IMR-90 (cell line): ENCODE results near the gene VPS54. TPM values are rescaled to one million over a fixed set of nuclear protein-coding genes. Genes with fewer than 3 reads are reported as not detected.

Experiments used
- ATAC-seq: fragments of 200-7000 bp; cut with Tn5 transposase; 2 replicates; pipeline ENCODE4 v1.9.1; 2020; ENCODE audit warnings: low read depth, mild to moderate bottlenecking, moderate library complexity
- BruUV-seq: library from RNA; stranded (reverse); fragments of 400-500 nt; replicated peaks from 2 replicates; lab custom pipeline; 2021; lab: Mats Ljungman, UMichigan
- CTCF ChIA-PET: fragments of 300-600 bp; formaldehyde crosslinking; extraction: SDS; loops from one replicate; lab custom pipeline; 2021; ENCODE audit warnings: antibody characterized with exemption; lab: Yijun Ruan, JAX
- POLR2A ChIA-PET: fragments of 300-600 bp; sonication (Branson Sonifier 250); formaldehyde crosslinking; loops from one replicate; lab custom pipeline; 2022; ENCODE audit warnings: antibody characterized with exemption; ENCODE audit not compliant: unreplicated experiment; lab: Charles Lee
- DNase-seq: peaks from one replicate; pipeline ENCODE4 v3.0.0; 2013
- H2AFZ ChIP-seq: replicated peaks from 2 replicates; pipeline ENCODE3; 2013; ENCODE audit warnings: low read length, mild to moderate bottlenecking; ENCODE audit not compliant: poor library complexity
- H2AK5ac ChIP-seq: 2 replicates; pipeline ENCODE4 v1.6.1; 2013; ENCODE audit warnings: low read depth, low read length, inconsistent platforms
- H2AK9ac ChIP-seq: replicated peaks from 2 replicates; pipeline ENCODE3; 2013; ENCODE audit warnings: mild to moderate bottlenecking, low read depth, low read length, moderate library complexity; ENCODE audit not compliant: poor library complexity
- H2BK120ac ChIP-seq: 2 replicates; pipeline ENCODE4 v1.6.1; 2013; ENCODE audit warnings: low read depth, low read length, inconsistent platforms
- H2BK15ac ChIP-seq: 3 replicates; pipeline ENCODE4 v1.6.1; 2013; ENCODE audit warnings: low read depth, low read length, inconsistent platforms
- H2BK20ac ChIP-seq: 2 replicates; pipeline ENCODE4 v1.6.1; 2013; ENCODE audit warnings: low read depth, mild to moderate bottlenecking, inconsistent platforms, low read length, moderate library complexity
- H2BK5ac ChIP-seq: 2 replicates; pipeline ENCODE4 v1.6.1; 2013; ENCODE audit warnings: mild to moderate bottlenecking, low read depth, low read length, inconsistent platforms; ENCODE audit not compliant: poor library complexity, severe bottlenecking
- H3K14ac ChIP-seq: replicated peaks from 2 replicates; pipeline ENCODE4 v1.6.1; 2013; ENCODE audit warnings: low read depth, low read length, inconsistent platforms
- H3K18ac ChIP-seq: 2 replicates; pipeline ENCODE4 v1.6.1; 2013; ENCODE audit warnings: low read depth, low read length, control low read depth
- H3K23ac ChIP-seq: 2 replicates; pipeline ENCODE4 v1.6.1; 2013; ENCODE audit warnings: low read depth, low read length, inconsistent platforms
- H3K27ac ChIP-seq: 2 replicates; pipeline ENCODE4 v1.5.1; 2013; ENCODE audit warnings: mild to moderate bottlenecking, control low read depth, low read length; ENCODE audit not compliant: insufficient read depth
- H3K27me3 ChIP-seq: 2 replicates; pipeline ENCODE4 v1.6.1; 2013; ENCODE audit warnings: low read length; ENCODE audit not compliant: control insufficient read depth, insufficient read depth
- H3K36me3 ChIP-seq: 2 replicates; pipeline ENCODE4 v1.6.1; 2013; ENCODE audit warnings: low read length, mixed read lengths; ENCODE audit not compliant: control insufficient read depth, insufficient read depth
- H3K4ac ChIP-seq: 2 replicates; pipeline ENCODE4 v1.6.1; 2013; ENCODE audit warnings: low read depth, low read length, inconsistent platforms
- H3K4me1 ChIP-seq: 2 replicates; pipeline ENCODE4 v1.6.1; 2013; ENCODE audit warnings: low read length, mixed read lengths; ENCODE audit not compliant: control insufficient read depth, insufficient read depth
- H3K4me2 ChIP-seq: 2 replicates; pipeline ENCODE4 v1.6.1; 2013; ENCODE audit warnings: low read depth, mild to moderate bottlenecking, control low read depth, low read length, moderate library complexity
- H3K4me3 ChIP-seq: 2 replicates; pipeline ENCODE4 v1.5.1; 2013; ENCODE audit warnings: low read depth, mild to moderate bottlenecking, control low read depth, low read length, moderate library complexity; ENCODE audit not compliant: insufficient read depth
- H3K56ac ChIP-seq: 2 replicates; pipeline ENCODE4 v1.6.1; 2013; ENCODE audit warnings: low read length, inconsistent platforms; ENCODE audit not compliant: insufficient read depth; ENCODE audit errors: extremely low read depth
- H3K79me1 ChIP-seq, 2 experiments: 2 replicates each; pipeline ENCODE4 v1.6.1; 2013; ENCODE audit warnings: low read length in 2 of 2, inconsistent platforms in 1 of 2, low read depth in 1 of 2
- H3K9ac ChIP-seq: 2 replicates; pipeline ENCODE4 v1.6.1; 2013; ENCODE audit warnings: low read depth, low read length, control low read depth
- H3K9me1 ChIP-seq: 2 replicates; pipeline ENCODE4 v1.6.1; 2013; ENCODE audit warnings: low read length, inconsistent platforms; ENCODE audit not compliant: insufficient read depth
- H3K9me3 ChIP-seq: 2 replicates; pipeline ENCODE4 v1.6.1; 2013; ENCODE audit warnings: low read length; ENCODE audit not compliant: control insufficient read depth, insufficient read depth
- H4K20me1 ChIP-seq: 2 replicates; pipeline ENCODE4 v1.6.1; 2013; ENCODE audit warnings: low read length, inconsistent platforms; ENCODE audit not compliant: insufficient read depth
- H4K5ac ChIP-seq: 2 replicates; pipeline ENCODE4 v1.6.1; 2013; ENCODE audit warnings: mild to moderate bottlenecking, low read depth, low read length, control low read depth
- H4K8ac ChIP-seq, 2 experiments: 2 replicates each; pipeline ENCODE4 v1.6.1; 2013; ENCODE audit warnings: low read depth in 2 of 2, low read length in 2 of 2, control low read depth in 1 of 2, inconsistent platforms in 1 of 2
- H4K91ac ChIP-seq: 2 replicates; pipeline ENCODE4 v1.6.1; 2013; ENCODE audit warnings: low read depth, low read length, inconsistent platforms; ENCODE audit not compliant: insufficient read depth
- BHLHE40 ChIP-seq: fragments of 150-350 bp; IDR thresholded peaks from 2 replicates; pipeline ENCODE4 v1.6.1; 2016; ENCODE audit warnings: mild to moderate bottlenecking, low read depth, low read length
- CEBPB ChIP-seq: IDR thresholded peaks from 2 replicates; pipeline ENCODE4 v1.6.1; 2012; ENCODE audit warnings: low read depth, low read length, improper control_type of control experiment
- CHD1 ChIP-seq: IDR thresholded peaks from 2 replicates; pipeline ENCODE4 v1.6.1; 2012; ENCODE audit warnings: low read depth, low read length, improper control_type of control experiment
- FOS ChIP-seq: fragments of 150-350 bp; IDR thresholded peaks from 2 replicates; pipeline ENCODE4 v1.6.1; 2016; ENCODE audit warnings: low read depth, low read length
- MAFK ChIP-seq: IDR thresholded peaks from 2 replicates; pipeline ENCODE4 v1.6.1; 2012; ENCODE audit warnings: low read depth, low read length, improper control_type of control experiment
- MAZ ChIP-seq: IDR thresholded peaks from 2 replicates; pipeline ENCODE4 v1.6.1; 2012; ENCODE audit warnings: low read depth, mild to moderate bottlenecking, low read length, improper control_type of control experiment, moderate library complexity, borderline replicate concordance
- MXI1 ChIP-seq: IDR thresholded peaks from 2 replicates; pipeline ENCODE4 v1.6.1; 2012; ENCODE audit warnings: low read depth, mild to moderate bottlenecking, low read length, moderate library complexity, borderline replicate concordance
- NFE2L2 ChIP-seq: fragments of 150-350 bp; IDR thresholded peaks from 2 replicates; pipeline ENCODE4 v1.6.1; 2016; ENCODE audit warnings: low read depth, mild to moderate bottlenecking, low read length
- POLR2A ChIP-seq: IDR thresholded peaks from 2 replicates; pipeline ENCODE4 v1.6.1; 2012; ENCODE audit warnings: mild to moderate bottlenecking, low read depth, low read length
- RAD21 ChIP-seq: IDR thresholded peaks from 2 replicates; pipeline ENCODE4 v1.6.1; 2012; ENCODE audit warnings: low read length, improper control_type of control experiment
- RCOR1 ChIP-seq: IDR thresholded peaks from 2 replicates; pipeline ENCODE4 v1.6.1; 2012; ENCODE audit warnings: mild to moderate bottlenecking, low read length, improper control_type of control experiment; ENCODE audit not compliant: insufficient replicate concordance
- RFX5 ChIP-seq: IDR thresholded peaks from 2 replicates; pipeline ENCODE4 v1.8.0; 2012; ENCODE audit warnings: low read depth, mild to moderate bottlenecking, low read length, moderate library complexity
- SMC3 ChIP-seq: fragments of 150-350 bp; IDR thresholded peaks from 2 replicates; pipeline ENCODE4 v1.6.1; 2016; ENCODE audit warnings: low read depth, mild to moderate bottlenecking, antibody characterized with exemption, low read length, moderate library complexity
- dilution Hi-C: fragments of 300-500 bp; cut with HindIII; formaldehyde crosslinking; loops from one replicate; pipeline ENCODE4 v1.14.3; 2018; ENCODE audit warnings: low sequenced_read_pairs; ENCODE audit not compliant: unreplicated experiment
- in situ Hi-C: fragments of 300-500 bp; cut with MboI; formaldehyde crosslinking; loops from 3 replicates; pipeline ENCODE4 v1.14.3; 2019; ENCODE audit warnings: low sequenced_read_pairs, inconsistent platforms, mixed read lengths
- intact Hi-C: fragments of 100-400 bp; cut with micrococcal nuclease; formaldehyde crosslinking; loops from 2 replicates; pipeline ENCODE4 v1.10.0; 2022
- polyA plus RNA-seq, 3 experiments: library from polyadenylated mRNA; depleted of rRNA; stranded (reverse); fragments of >200 nt; gene quantifications; 2 replicates each; pipeline ENCODE4 v1.2.3, GENCODE V29; 2012; ENCODE audit warnings: low replicate concordance in 1 of 3
- total RNA-seq: library from RNA; depleted of rRNA; stranded (reverse); fragments of >200 nt; gene quantifications from 2 replicates; pipeline ENCODE4 v1.2.3, GENCODE V29; 2012
- TF ChIP-seq, protein P1 (sequence below): conservative IDR thresholded peaks from 2 replicates; pipeline ENCODE4 v1.5.1; 2012; ENCODE audit warnings: mild to moderate bottlenecking, low read depth, low read length, improper control_type of control experiment
- TF ChIP-seq, protein P2 (sequence below): fragments of 150-350 bp; IDR thresholded peaks from 2 replicates; pipeline ENCODE4 v1.6.1; 2016; ENCODE audit warnings: low read depth, mild to moderate bottlenecking, low read length, moderate library complexity, borderline replicate concordance
- TF ChIP-seq, protein P3 (sequence below): fragments of 150-350 bp; IDR thresholded peaks from 2 replicates; pipeline ENCODE4 v1.6.1; 2017; ENCODE audit warnings: mild to moderate bottlenecking, antibody characterized with exemption, low read length, low read depth

Gene VPS54
- total and polyA plus RNA-seq, 2 of the 4 experiments (the other 2 are of a cell fraction) = 7.1 to 18.1 TPM

DNA sequence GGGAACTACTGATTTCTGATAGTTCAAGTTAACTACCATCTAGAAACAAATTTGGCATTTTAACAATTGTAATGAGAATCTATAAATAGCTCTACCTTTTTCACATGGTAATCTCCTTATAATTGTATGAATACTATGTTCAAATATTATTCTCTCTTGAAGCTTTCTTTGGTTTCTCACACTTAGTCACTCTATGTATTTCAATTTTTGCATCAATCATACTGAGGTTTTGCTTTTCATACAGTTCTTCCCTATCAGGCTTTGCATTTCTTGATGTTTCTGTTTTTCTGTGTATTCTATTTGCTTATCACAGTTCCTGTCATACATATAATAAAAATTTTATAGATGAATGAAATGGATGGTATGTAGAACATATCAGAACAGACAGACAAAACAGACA lies 16.0 kb downstream of the VPS54 start:
- Histone ChIP-seq H4K5ac (no peak overlapping the region), H2AFZ (no peak overlapping the region), H3K4me1 (no peaks in the 10 kb centered on the region), H3K27me3 (no peaks in the 10 kb centered on the region), H2AK5ac (no peak overlapping the region), H3K4me3 (no peak overlapping the region), H2BK120ac (no peak overlapping the region), H4K20me1 (peaks cover 28% of the 10 kb centered on the region), H3K79me1 (peaks cover 27 to 57% of the 10 kb centered on the region in 2 experiments), H3K9me1 (peaks cover 7% of the 10 kb centered on the region; the same call in 1 of the 2 replicates), H2BK20ac (no peak overlapping the region), H3K56ac (no peak overlapping the region), H3K4me2 (no peak overlapping the region), H3K18ac (no peak overlapping the region), H3K14ac (no peak overlapping the region), H3K23ac (no peak overlapping the region), H3K9me3 (no peaks in the 10 kb centered on the region), H4K91ac (no peak overlapping the region), H2AK9ac (no peak overlapping the region), H3K4ac (no peak overlapping the region), H4K8ac (no peak overlapping the region), H2BK15ac (no peak overlapping the region), H3K9ac (no peak overlapping the region), H3K36me3 (0 out of 2 replicates have a peak, but pooled peaks cover 2% of the 10 kb centered on the region), H3K27ac (no peak overlapping the region), H2BK5ac (no peak overlapping the region)
- dilution Hi-C loops (no loop called here), intact Hi-C loops (no loop called here), in situ Hi-C loops (no loop called here)
- DNase-seq (no peak), ATAC-seq (no peak)
- ChIA-PET POLR2A (no interaction called here), CTCF (no interaction called here)
- BruUV-seq = no TSS peak
- TF ChIP-seq MXI1 (no peak), RCOR1 (no peak), CHD1 (no peak), CEBPB (no peak), MAFK (no peak), BHLHE40 (no peak), FOS (no peak), SMC3 (no peak), POLR2A (no peak), RFX5 (no peak), NFE2L2 (no peak), RAD21 (no peak), MAZ (no peak)
- TF ChIP-seq, protein P1, sequence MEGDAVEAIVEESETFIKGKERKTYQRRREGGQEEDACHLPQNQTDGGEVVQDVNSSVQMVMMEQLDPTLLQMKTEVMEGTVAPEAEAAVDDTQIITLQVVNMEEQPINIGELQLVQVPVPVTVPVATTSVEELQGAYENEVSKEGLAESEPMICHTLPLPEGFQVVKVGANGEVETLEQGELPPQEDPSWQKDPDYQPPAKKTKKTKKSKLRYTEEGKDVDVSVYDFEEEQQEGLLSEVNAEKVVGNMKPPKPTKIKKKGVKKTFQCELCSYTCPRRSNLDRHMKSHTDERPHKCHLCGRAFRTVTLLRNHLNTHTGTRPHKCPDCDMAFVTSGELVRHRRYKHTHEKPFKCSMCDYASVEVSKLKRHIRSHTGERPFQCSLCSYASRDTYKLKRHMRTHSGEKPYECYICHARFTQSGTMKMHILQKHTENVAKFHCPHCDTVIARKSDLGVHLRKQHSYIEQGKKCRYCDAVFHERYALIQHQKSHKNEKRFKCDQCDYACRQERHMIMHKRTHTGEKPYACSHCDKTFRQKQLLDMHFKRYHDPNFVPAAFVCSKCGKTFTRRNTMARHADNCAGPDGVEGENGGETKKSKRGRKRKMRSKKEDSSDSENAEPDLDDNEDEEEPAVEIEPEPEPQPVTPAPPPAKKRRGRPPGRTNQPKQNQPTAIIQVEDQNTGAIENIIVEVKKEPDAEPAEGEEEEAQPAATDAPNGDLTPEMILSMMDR = no peak
- TF ChIP-seq, protein P2, sequence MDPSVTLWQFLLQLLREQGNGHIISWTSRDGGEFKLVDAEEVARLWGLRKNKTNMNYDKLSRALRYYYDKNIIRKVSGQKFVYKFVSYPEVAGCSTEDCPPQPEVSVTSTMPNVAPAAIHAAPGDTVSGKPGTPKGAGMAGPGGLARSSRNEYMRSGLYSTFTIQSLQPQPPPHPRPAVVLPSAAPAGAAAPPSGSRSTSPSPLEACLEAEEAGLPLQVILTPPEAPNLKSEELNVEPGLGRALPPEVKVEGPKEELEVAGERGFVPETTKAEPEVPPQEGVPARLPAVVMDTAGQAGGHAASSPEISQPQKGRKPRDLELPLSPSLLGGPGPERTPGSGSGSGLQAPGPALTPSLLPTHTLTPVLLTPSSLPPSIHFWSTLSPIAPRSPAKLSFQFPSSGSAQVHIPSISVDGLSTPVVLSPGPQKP = no peak
- TF ChIP-seq, protein P3, sequence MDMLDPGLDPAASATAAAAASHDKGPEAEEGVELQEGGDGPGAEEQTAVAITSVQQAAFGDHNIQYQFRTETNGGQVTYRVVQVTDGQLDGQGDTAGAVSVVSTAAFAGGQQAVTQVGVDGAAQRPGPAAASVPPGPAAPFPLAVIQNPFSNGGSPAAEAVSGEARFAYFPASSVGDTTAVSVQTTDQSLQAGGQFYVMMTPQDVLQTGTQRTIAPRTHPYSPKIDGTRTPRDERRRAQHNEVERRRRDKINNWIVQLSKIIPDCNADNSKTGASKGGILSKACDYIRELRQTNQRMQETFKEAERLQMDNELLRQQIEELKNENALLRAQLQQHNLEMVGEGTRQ = no peak
